Activated naive CD8-positive, alpha-beta T cell treated with anti-CD3 and anti-CD28 coated beads, Interleukin-2, amount 50 U/mL, for 16 hours (primary cell): ENCODE measurements around the gene RAB40C.
"Not testable (repeated sequence)": the region's sequence is repeated elsewhere in the genome, so short reads cannot be mapped to it uniquely, and the experiment has no call there.

ENCODE experiments used
- DNase-seq: peaks from one replicate; pipeline ENCODE4 v3.0.0-alpha.2; 2020; ENCODE audit warnings: low read depth, low spot score

Gene RAB40C

GRCh38 chr16:590815-591200, 942 bp downstream of the RAB40C start:
- no peak for DNase-seq

GRCh38 chr16:591231-591630, 1.4 kb downstream of the RAB40C start:
- no peak for DNase-seq

GRCh38 chr16:591892-592517, 2.1 kb downstream of the RAB40C start:
- DNase-seq: no peak

GRCh38 chr16:592518-593306, 2.8 kb downstream of the RAB40C start:
- no peak for DNase-seq

- DNase-seq: no peak
These were observed 3.5 kb downstream of the RAB40C start for GRCh38 chr16:593406-593805.

GRCh38 chr16:593807-594206, 3.9 kb downstream of the RAB40C start:
- no peak for DNase-seq

- DNase-seq: no peak
These were observed 5.2 kb downstream of the RAB40C start for GRCh38 chr16:595094-595528.

- DNase-seq: no peak
These were observed 6.3 kb downstream of the RAB40C start for GRCh38 chr16:595942-596735.

- DNase-seq: no peak
These were observed 6.8 kb downstream of the RAB40C start for GRCh38 chr16:596736-597060.

- DNase-seq: not testable (repeated sequence)
These were observed 7.8 kb downstream of the RAB40C start for GRCh38 chr16:597655-598054.

GRCh38 chr16:598823-599739, 9.2 kb downstream of the RAB40C start:
- DNase-seq: no peak

GRCh38 chr16:600781-601180, 10.9 kb downstream of the RAB40C start:
- DNase-seq: no peak

GRCh38 chr16:603933-604332, 14.1 kb downstream of the RAB40C start:
- no peak for DNase-seq

- no peak for DNase-seq
These were observed 16.9 kb downstream of the RAB40C start for GRCh38 chr16:606656-607307.

- no peak for DNase-seq
These were observed 18.2 kb downstream of the RAB40C start for GRCh38 chr16:608019-608418.

GRCh38 chr16:609316-609715, 19.4 kb downstream of the RAB40C start:
- no peak for DNase-seq

- DNase-seq: no peak
These were observed 20.1 kb downstream of the RAB40C start for GRCh38 chr16:609984-610383.

- DNase-seq: peak; percentile 26
These were observed 20.9 kb downstream of the RAB40C start for GRCh38 chr16:610513-611381.

GRCh38 chr16:615122-615521, 25.3 kb downstream of the RAB40C start:
- DNase-seq: no peak
